ENCODE data around the gene BANP.
"Not testable (repeated sequence)": the region's sequence is repeated elsewhere in the genome, so short reads cannot be mapped to it uniquely, and the experiment has no call there.

The BANP gene

DNA sequence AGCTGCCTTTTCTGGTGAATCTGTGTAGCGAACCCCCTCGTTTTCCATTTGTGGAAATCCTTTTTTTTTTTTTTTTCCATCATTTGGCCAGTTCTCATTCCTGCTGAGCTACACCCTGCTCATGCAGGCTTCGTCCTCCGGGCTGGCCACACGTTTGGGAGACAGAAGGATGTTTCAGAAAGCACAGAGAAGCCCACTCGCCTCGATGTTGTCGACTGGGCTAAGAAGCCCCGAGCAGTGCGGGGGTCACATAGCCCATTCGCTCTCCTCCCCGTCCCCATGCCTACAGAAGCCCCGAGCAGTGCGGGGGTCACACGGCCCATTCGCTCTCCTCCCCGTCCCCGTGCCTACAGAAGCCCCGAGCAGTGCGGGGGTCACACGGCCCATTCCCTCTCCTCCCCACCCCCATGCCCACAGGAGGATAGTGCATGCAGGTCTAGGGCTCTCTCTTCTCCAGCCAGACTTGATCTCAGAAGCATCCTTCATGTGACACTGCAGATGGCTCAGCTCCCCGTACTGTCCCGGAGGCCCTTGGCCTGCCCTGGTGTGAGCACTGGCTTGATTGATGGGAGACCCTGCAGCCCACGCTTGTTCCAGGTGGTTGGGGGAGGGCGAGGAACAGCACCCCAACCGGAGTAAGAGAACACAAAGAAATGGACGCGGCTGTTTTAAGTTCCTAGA is 89.1 kb downstream of the BANP start:
- H3K4me1 ChIP-seq; H3K27me3 ChIP-seq (ENCODE audit: low read depth); DNase-seq (ENCODE audit: low spot score in 2 of 2); H3K9me3 ChIP-seq; H3K36me3 ChIP-seq (replicated peaks); H3K4me3 ChIP-seq; in situ Hi-C loops (cut with MboI; ENCODE audit: low sequenced_read_pairs): not testable (repeated sequence)

DNA sequence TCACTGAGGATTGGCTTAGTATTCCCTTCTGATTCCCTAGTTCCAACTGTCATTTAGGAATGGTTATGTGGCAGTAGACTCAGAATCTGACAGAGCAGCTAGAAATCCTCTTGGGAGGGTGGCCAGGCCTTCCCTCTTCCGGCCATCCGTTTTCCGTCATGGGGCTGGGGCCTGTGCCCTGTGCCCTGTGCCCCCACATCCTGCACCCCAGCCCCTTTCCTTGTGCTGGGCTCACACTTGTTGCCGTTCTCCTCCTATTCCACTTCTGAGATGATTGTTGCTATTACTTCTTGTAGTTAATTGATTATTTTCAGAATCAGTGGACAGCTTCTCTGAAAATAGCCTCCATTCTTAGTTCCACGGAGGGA is 89.6 kb downstream of the BANP start:
- DNase-seq (ENCODE audit: low spot score in 2 of 2); H3K9me3 ChIP-seq; H3K4me1 ChIP-seq; H3K4me3 ChIP-seq; H3K36me3 ChIP-seq (replicated peaks); in situ Hi-C loops (cut with MboI; ENCODE audit: low sequenced_read_pairs); H3K27me3 ChIP-seq (ENCODE audit: low read depth): not testable (repeated sequence)

DNA sequence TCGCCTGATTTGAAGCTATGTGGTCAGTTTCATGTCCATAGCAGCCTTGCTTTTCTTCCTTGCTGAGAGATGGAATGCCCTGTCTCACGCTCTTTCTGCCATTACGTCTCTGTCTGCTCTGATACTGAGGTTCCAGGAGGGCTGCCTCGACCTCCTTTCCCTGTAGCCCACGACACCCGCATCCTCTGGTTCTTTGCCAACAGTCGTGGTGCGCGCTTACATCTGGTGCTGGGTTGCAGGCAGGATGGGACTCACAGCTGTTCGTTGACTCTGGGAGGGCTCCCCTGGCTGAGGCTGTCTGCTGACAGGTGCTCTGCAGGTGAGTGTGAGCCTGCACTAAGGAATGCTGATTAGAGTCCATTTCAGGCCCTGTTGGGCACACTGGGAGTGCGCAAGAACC is 90.3 kb downstream of the BANP start:
- H3K9me3 ChIP-seq; H3K27me3 ChIP-seq (ENCODE audit: low read depth); H3K4me1 ChIP-seq; in situ Hi-C loops (cut with MboI; ENCODE audit: low sequenced_read_pairs); H3K4me3 ChIP-seq; H3K36me3 ChIP-seq (replicated peaks); DNase-seq (ENCODE audit: low spot score in 2 of 2): not testable (repeated sequence)

DNA sequence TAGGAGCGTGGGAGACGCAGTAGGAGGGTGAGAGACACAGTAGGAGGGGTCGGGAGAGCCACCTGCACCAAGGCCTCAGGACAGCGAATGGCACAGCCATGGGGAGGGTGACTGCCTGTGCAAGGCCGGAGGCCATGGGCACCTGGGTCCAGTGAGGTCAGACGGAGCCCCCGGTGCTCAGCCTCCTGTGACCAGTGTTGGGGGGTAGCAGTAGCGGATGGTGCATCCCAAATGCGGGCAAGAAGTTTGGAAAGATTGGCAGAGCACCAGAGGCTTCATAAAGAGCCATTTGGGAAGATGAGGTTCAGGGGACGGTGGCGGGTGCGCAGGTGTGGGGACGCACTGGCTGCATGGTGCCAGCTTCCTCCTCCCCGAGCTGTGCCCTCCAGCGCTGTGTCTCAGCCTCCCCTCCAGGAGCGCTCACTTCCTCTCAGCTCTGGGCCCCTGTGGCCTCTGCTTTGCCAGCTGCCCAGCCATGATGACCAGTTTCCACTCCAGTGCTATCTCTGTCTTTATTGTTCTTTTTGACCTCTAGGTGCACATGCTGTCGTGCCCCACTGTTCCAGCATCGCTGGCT is 90.8 kb downstream of the BANP start:
- DNase-seq (ENCODE audit: low spot score in 2 of 2); H3K4me3 ChIP-seq; H3K36me3 ChIP-seq (replicated peaks); H3K9me3 ChIP-seq; in situ Hi-C loops (cut with MboI; ENCODE audit: low sequenced_read_pairs); H3K27me3 ChIP-seq (ENCODE audit: low read depth); H3K4me1 ChIP-seq: not testable (repeated sequence)

DNA sequence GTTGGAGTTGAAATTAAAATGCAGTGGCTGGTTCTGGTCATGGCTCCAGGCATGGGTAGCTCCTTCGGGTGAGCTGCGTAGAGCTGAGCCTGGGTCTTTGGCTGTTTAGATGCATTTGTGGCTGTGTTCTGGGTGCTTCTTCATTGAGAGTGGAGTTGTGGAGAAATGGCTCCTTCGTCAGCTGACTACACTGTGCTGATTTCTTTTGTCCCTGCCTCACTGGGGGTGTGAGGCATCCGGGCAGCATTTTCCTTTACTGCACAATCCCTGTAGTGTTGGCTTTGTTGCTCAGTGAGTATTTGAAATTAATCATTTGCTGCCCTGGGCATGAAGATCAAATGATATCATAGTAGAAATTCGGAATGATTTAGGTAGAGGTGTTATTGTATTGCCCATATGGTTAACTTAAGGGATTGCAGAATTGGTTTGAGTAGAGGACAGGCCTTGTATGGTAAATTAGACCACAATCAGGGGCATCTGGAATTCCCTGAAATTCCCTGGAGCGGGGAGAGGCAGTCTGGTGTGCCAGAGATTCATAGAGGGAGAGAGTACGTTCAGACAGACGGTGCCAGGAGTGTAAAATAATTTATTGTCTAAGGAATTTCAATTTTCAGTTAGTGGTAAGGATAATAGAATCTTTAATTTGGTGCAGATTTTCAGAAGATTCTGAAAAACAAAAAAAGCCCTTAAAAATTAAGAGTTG is 92.1 kb downstream of the BANP start:
- H3K27me3 ChIP-seq (ENCODE audit: low read depth); DNase-seq (ENCODE audit: low spot score in 2 of 2); H3K36me3 ChIP-seq (replicated peaks); H3K4me1 ChIP-seq; H3K4me3 ChIP-seq; H3K9me3 ChIP-seq; in situ Hi-C loops (cut with MboI; ENCODE audit: low sequenced_read_pairs): not testable (repeated sequence)

DNA sequence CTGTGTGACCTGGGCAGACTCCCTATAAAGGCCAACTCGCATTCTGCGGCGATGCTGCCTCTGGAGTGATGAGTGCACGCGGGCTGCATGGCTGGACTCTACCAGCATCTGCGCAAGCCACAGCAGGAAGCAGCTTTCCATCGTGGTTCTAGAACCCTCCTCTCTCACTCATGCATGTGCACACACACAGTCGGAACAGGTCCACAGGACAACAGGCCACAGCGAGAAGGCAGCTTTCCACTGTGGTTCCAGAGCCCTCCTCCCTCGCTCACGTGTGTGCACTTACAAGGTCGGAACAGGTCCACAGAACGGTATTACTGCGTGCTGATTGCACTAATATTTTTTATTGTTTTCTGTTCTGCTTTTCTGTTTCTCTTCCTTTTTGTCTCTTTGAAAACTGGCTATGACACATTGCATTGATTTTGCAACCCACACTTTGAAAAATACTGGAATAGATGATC is 92.9 kb downstream of the BANP start:
- H3K4me3 ChIP-seq; H3K27me3 ChIP-seq (ENCODE audit: low read depth); in situ Hi-C loops (cut with MboI; ENCODE audit: low sequenced_read_pairs); H3K36me3 ChIP-seq (replicated peaks); H3K4me1 ChIP-seq; DNase-seq (ENCODE audit: low spot score in 2 of 2); H3K9me3 ChIP-seq: not testable (repeated sequence)

DNA sequence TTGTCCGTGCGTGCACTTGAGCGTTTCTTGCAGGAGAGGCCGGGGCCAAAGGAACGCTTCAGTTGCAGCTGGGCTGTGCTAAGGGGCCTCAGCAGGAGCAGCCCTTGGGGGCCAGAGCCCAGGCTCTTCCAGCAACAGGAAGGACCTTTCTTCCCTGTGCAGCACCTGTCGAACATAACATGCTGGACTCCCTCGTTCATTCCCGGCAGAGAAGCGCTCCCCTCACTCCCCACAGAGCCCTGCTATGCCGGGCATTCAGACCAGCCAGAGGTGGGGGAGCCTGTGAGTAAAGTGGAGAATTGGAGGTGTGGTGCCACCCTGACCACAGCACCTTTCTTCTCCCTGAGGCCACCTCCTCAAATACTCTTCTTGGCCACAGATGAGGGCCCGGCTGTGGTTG is 94.1 kb downstream of the BANP start:
- H3K4me1 ChIP-seq; DNase-seq (ENCODE audit: low spot score in 2 of 2); H3K9me3 ChIP-seq; H3K4me3 ChIP-seq; H3K27me3 ChIP-seq (ENCODE audit: low read depth); H3K36me3 ChIP-seq (replicated peaks); in situ Hi-C loops (cut with MboI; ENCODE audit: low sequenced_read_pairs): not testable (repeated sequence)

DNA sequence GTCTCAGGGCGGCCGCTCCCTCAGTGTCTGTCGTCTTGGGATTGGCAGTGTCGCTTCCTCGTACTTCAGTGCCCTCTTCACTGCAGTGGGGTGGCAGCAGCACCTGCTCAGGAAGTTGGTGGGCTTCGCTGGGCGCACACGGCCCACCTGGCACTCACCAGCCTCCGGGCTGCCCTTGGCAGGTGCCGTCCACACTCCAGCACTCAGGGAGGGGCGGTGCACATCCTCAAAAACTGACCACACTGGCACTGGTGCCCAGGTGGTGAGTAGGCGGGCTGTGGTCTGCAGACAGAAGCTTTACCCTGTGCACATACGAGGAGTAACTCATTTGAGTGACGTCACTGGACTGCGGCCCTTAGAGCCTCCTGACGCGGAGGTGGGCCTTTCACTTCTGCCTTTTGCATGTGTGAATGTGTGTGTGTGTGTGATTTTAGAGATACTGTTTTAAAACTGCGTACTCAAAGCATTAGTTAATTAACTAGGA is 94.6 kb downstream of the BANP start:
- no peaks in the 10 kb centered on the region for H3K4me1 ChIP-seq

DNA sequence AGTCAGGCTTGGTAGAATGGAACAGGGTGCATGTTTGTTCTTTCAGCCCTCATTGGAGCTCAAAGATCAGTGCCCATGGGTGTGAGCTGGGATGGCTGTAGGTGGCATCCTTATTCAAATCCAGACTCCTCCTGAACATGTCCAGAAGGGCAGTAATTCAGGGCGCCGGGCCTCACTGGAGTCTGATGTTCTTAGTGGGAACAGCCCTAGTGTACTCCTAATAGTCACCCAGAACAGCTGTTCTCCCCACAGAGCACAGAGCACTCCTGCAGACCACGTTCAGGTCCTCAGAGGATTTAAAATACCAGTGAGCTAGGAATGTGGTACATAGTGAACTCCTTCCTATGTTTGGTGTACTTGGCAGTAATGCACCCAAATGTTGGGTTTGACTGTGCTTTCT is 96.2 kb downstream of the BANP start:
- no peaks in the 10 kb centered on the region for H3K36me3 ChIP-seq (replicated peaks)
- DNase-seq (ENCODE audit: low spot score in 2 of 2) = no peak

More for the DNA sequence above, 94.6 kb downstream of the BANP start:
- in situ Hi-C loops (cut with MboI; ENCODE audit: low sequenced_read_pairs) = no loop called here
- no peaks in the 10 kb centered on the region for H3K9me3 ChIP-seq
- no peak for DNase-seq (ENCODE audit: low spot score in 2 of 2)
- no peaks in the 10 kb centered on the region for H3K36me3 ChIP-seq (replicated peaks)
- no peaks in the 10 kb centered on the region for H3K27me3 ChIP-seq (ENCODE audit: low read depth)
- H3K4me3 ChIP-seq = no peak overlapping the region

DNA sequence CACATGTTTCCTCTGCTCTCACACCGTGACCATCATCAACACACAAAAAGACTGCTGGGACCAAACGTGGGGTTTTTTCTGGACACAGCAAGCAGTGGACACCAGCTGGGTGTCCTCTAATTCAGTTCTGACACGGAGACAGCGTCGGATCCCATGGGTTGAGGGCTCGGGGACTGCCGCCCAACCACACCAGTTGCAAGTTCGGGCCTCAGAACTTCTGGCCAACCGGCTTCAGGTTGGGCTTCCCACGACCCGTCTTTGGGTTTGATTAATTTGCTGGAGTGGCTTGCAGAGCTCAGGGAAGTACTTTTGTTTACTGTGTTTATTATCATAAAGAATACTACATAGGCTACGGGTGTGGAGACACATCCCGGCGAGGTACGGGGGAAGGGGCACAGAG is 97.8 kb downstream of the BANP start:
- Histone ChIP-seq H3K27me3 (ENCODE audit: low read depth) (no peaks in the 10 kb centered on the region), H3K4me1 (no peaks in the 10 kb centered on the region), H3K4me3 (no peak overlapping the region), H3K36me3 (replicated peaks) (no peaks in the 10 kb centered on the region), H3K9me3 (no peaks in the 10 kb centered on the region)
- no peak for DNase-seq (ENCODE audit: low spot score in 2 of 2)
- in situ Hi-C loops (cut with MboI; ENCODE audit: low sequenced_read_pairs) = no loop called here

More for the DNA sequence above, 96.2 kb downstream of the BANP start:
- Histone ChIP-seq H3K9me3 (no peaks in the 10 kb centered on the region), H3K27me3 (ENCODE audit: low read depth) (no peaks in the 10 kb centered on the region), H3K4me3 (no peak overlapping the region), H3K4me1 (no peaks in the 10 kb centered on the region)
- in situ Hi-C loops (cut with MboI; ENCODE audit: low sequenced_read_pairs) = no loop called here

DNA sequence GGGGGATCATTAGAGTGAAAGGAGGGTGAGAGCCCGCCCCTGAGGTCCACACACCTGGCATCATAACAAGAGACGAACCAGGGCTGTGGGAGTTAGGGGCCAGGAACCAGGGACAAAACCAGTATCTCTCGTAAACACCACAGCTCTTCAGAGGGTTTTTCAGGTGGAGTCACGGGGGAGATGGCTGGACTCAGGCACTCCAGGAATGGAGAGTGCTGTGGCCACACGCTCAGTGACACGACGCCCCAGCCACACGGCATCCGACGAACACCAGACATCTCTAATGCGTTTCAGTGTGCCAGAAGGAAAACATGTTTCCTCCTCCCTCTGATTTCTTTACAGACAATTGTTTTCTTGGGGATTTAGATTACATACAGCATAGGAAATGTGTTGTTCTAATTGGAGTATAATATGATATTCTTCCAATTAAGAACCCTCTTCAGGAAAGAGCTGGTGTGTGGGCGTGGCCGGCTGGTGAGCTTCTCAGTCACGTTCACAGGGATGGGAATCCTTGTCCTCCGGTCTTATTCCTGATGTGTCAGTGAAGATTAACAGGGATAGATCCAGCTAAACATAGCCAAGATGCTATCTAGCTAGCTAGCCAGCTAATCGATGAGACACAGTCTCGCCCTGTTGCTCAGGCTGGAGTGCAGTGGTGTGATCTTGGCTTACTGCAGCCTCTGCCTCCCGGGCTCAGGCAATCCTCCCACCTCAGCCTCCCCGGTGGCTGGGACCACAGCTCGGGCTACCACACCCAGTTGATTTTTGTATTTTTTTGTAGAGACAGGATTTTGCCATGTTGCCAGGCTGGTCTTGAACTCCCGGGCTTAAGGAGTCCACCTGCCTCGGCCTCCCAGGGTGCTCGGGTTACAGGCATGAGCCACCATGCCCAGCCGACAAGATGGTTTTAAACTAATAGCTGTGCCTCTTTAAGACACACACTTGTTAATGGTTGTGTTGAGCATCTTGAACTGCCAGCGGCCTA is 98.6 kb downstream of the BANP start:
- DNase-seq (ENCODE audit: low spot score in 2 of 2) = no peak
- no peak overlapping the region for H3K4me3 ChIP-seq
- in situ Hi-C loops (cut with MboI; ENCODE audit: low sequenced_read_pairs) = no loop called here
- H3K4me1 ChIP-seq = no peaks in the 10 kb centered on the region
- H3K9me3 ChIP-seq = no peaks in the 10 kb centered on the region
- H3K36me3 ChIP-seq (replicated peaks) = no peaks in the 10 kb centered on the region
- H3K27me3 ChIP-seq (ENCODE audit: low read depth) = no peaks in the 10 kb centered on the region

DNA sequence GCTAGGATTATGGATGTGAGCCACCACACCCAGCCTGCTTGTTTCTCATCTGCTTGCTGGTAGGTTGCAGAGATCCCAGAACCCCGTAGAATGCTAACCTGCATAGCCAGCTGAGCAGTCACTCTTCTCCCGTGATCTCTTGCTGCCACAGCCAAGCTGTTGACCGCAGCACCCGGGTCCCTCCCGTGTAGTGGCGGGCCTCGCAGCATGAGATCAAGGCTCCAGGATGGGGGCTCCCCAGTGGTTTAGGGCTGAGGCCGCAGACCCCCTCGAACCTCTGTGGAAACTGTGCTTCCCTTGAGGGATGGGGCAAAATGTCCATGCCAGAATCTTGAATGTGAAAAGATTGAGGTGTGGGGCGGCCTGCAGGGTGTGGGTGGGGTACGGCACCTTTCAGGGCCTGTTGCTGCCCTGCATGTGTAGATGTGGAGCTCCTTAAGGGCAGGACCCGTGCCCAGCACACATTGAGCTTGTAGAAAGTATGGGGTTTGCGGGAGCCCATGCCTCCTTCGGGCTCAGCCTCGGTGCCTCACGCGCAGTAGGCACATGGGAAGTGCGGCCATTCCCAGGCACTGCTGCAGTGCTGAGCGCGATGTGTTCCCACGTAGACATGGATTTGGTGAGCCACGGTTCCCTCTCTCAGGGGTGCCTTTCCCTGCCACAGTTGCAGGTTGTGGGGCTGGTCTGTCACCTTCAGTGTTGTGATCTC is 99.9 kb downstream of the BANP start:
- Histone ChIP-seq H3K4me1 (no peaks in the 10 kb centered on the region), H3K36me3 (replicated peaks) (no peaks in the 10 kb centered on the region), H3K4me3 (no peak overlapping the region), H3K9me3 (no peaks in the 10 kb centered on the region), H3K27me3 (ENCODE audit: low read depth) (no peaks in the 10 kb centered on the region)
- in situ Hi-C loops (cut with MboI; ENCODE audit: low sequenced_read_pairs) = no loop called here
- no peak for DNase-seq (ENCODE audit: low spot score in 2 of 2)

DNA sequence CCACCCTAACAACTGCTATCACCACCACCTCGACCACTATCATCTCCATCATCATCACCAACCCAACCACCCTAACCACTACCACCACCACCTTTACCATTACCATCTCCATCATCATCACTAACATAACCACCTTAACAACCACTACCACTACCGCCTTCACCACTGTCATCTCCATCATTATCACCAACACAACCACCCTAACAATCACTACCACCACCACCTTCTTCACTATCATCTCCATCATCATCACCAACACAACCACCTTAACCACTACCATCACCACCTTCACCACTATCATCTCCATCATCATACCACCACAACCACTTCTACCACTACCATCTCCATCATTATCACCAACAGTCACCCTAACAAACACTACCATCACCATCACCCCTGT is 101.4 kb downstream of the BANP start:
- Histone ChIP-seq H3K4me3 (no peak overlapping the region), H3K36me3 (replicated peaks) (no peaks in the 10 kb centered on the region), H3K27me3 (ENCODE audit: low read depth) (no peaks in the 10 kb centered on the region), H3K9me3 (no peaks in the 10 kb centered on the region), H3K4me1 (no peaks in the 10 kb centered on the region)
- no peak for DNase-seq (ENCODE audit: low spot score in 2 of 2)
- in situ Hi-C loops (cut with MboI; ENCODE audit: low sequenced_read_pairs) = no loop called here

Data from HAP-1 (cell line).